GM12878 (cell line): ENCODE results near the gene FABP1. TPM values are rescaled to one million over a fixed set of nuclear protein-coding genes. Genes with fewer than 3 reads are reported as not detected.

Experiments
- ATAC-seq: fragments of 200-7000 bp; cut with Tn5 transposase; 3 replicates; pipeline ENCODE4 v1.9.1; 2020; ENCODE audit warnings: mild to moderate bottlenecking, moderate library complexity
- BruUV-seq: library from RNA; stranded (reverse); fragments of 400-500 nt; replicated peaks from 2 replicates; lab custom pipeline; 2021; lab: Mats Ljungman, UMichigan
- CTCF ChIA-PET: fragments of 300-600 bp; sonication (Branson Sonifier 250); formaldehyde crosslinking; extraction: SDS; loops from one replicate; lab custom pipeline; 2021; ENCODE audit warnings: inconsistent platforms; lab: Yijun Ruan, JAX
- POLR2A ChIA-PET: fragments of 350-600 bp; formaldehyde crosslinking; extraction: SDS; loops from one replicate; lab custom pipeline; 2021; ENCODE audit warnings: inconsistent platforms; lab: Charles Lee
- RAD21 ChIA-PET: fragments of 300-600 bp; sonication (Branson Sonifier 250); formaldehyde crosslinking; loops from one replicate; lab custom pipeline; 2023; ENCODE audit warnings: antibody characterized with exemption; ENCODE audit not compliant: unreplicated experiment; lab: Charles Lee
- SMC1A ChIA-PET: fragments of 300-600 bp; sonication (Branson Sonifier 250); formaldehyde crosslinking; loops from one replicate; lab custom pipeline; 2023; ENCODE audit not compliant: unreplicated experiment, uncharacterized antibody; lab: Charles Lee
- DNase-seq: peaks from one replicate; pipeline ENCODE4 v3.0.0-alpha.2; 2011; ENCODE audit warnings: low read depth, low spot score
- FAIRE-seq: peaks from 3 replicates; lab custom pipeline; 2011; peaks lifted over from hg19 to GRCh38; lab: Jason Lieb, UNC
- H2AFZ ChIP-seq: 2 replicates; pipeline ENCODE4 v1.6.0; 2011; ENCODE audit warnings: low read depth, low read length, control low read depth; ENCODE audit not compliant: control insufficient read depth
- H3K27ac ChIP-seq: 2 replicates; pipeline ENCODE4 v1.5.1; 2011; ENCODE audit warnings: control low read depth; ENCODE audit not compliant: control insufficient read depth, insufficient read depth
- H3K27me3 ChIP-seq, 2 experiments: replicated peaks in 1 of 2; 2 replicates each; pipeline versions ENCODE4 v1.6.0 to v1.6.1; 2011; ENCODE audit warnings: low read length in 1 of 2; ENCODE audit not compliant: control insufficient read depth in 2 of 2, insufficient read depth in 2 of 2
- H3K36me3 ChIP-seq, 2 experiments: 2 replicates each; pipeline ENCODE4 v1.5.1; 2011; ENCODE audit warnings: low read length in 1 of 2; ENCODE audit not compliant: control insufficient read depth in 2 of 2, insufficient read depth in 2 of 2
- H3K4me1 ChIP-seq: 2 replicates; pipeline ENCODE4 v1.6.1; 2011; ENCODE audit warnings: mild to moderate bottlenecking, low read length, moderate library complexity, mixed read lengths; ENCODE audit not compliant: control insufficient read depth, insufficient read depth
- H3K4me2 ChIP-seq: 2 replicates; pipeline ENCODE4 v1.6.0; 2011; ENCODE audit warnings: control low read depth; ENCODE audit not compliant: control insufficient read depth, insufficient read depth
- H3K4me3 ChIP-seq: fragments of 200-600 bp; sonication (generic); 2 replicates; pipeline ENCODE4 v1.5.1; 2016
- H3K79me2 ChIP-seq: 2 replicates; pipeline ENCODE4 v1.6.0; 2011; ENCODE audit warnings: low read length; ENCODE audit not compliant: control insufficient read depth, insufficient read depth
- H3K9ac ChIP-seq: 2 replicates; pipeline ENCODE4 v1.8.0; 2011; ENCODE audit warnings: low read length, control low read depth, mixed read lengths; ENCODE audit not compliant: control insufficient read depth, insufficient read depth
- H3K9me3 ChIP-seq: replicated peaks from 3 replicates; pipeline ENCODE4 v1.5.1; 2011; ENCODE audit warnings: mild to moderate bottlenecking, low read length; ENCODE audit not compliant: control insufficient read depth, insufficient read depth
- H4K20me1 ChIP-seq: 2 replicates; pipeline ENCODE4 v1.6.0; 2011; ENCODE audit not compliant: control insufficient read depth, insufficient read depth
- CBFB ChIP-seq: IDR thresholded peaks from 2 replicates; pipeline ENCODE4 v1.6.1; 2016; ENCODE audit warnings: antibody characterized with exemption, low read depth
- EZH2 ChIP-seq: IDR thresholded peaks from 2 replicates; pipeline ENCODE4 v1.6.1; 2012; ENCODE audit warnings: low read depth, mild to moderate bottlenecking, control low read depth, inconsistent platforms, low read length, borderline replicate concordance; ENCODE audit not compliant: control insufficient read depth
- GATAD2B ChIP-seq: fragments of 450-650 bp; conservative IDR thresholded peaks from 2 replicates; pipeline ENCODE4 v1.6.1; 2017; ENCODE audit warnings: low read depth, mild to moderate bottlenecking, moderate library complexity
- IKZF2 ChIP-seq, 2 experiments: fragments of 450-650 bp; IDR thresholded peaks; 2 replicates each; pipeline ENCODE4 v1.6.1; 2017; ENCODE audit warnings: mild to moderate bottlenecking in 2 of 2, moderate library complexity in 2 of 2
- JUND ChIP-seq: IDR thresholded peaks from 2 replicates; pipeline ENCODE4 v1.6.1; 2012; ENCODE audit warnings: low read depth, mild to moderate bottlenecking, low read length, improper control_type of control experiment, moderate library complexity
- SREBF1 ChIP-seq: IDR thresholded peaks from 2 replicates; pipeline ENCODE4 v1.6.1; 2012; ENCODE audit warnings: mild to moderate bottlenecking, low read length
- TAF1 ChIP-seq: IDR thresholded peaks from 2 replicates; pipeline ENCODE4 v1.6.1; 2011; ENCODE audit warnings: mild to moderate bottlenecking, low read depth, low read length, borderline replicate concordance
- TARDBP ChIP-seq: IDR thresholded peaks from 2 replicates; pipeline ENCODE4 v1.6.1; 2016; ENCODE audit warnings: borderline replicate concordance
- ZNF274 ChIP-seq: IDR thresholded peaks from one replicate; pipeline ENCODE4 v1.8.0; 2011; ENCODE audit not compliant: insufficient read length, insufficient read depth
- WGBS: methylation state at CpG from one replicate; pipeline ENCODE4 v1.1.6; 2016; ENCODE audit warnings: low lambda C conversion rate; ENCODE audit not compliant: insufficient replicate concordance, insufficient coverage; ENCODE audit errors: missing lambda C conversion rate; 5-methylcytosine and 5-hydroxymethylcytosine counted together
- in situ Hi-C: fragments of 300-500 bp; cut with MboI; formaldehyde crosslinking; loops from 9 replicates; pipeline ENCODE4 v1.14.3; 2018; ENCODE audit warnings: mixed read lengths
- intact Hi-C: fragments of 100-400 bp; cut with micrococcal nuclease; formaldehyde crosslinking; loops from one replicate; pipeline ENCODE4 v1.14.2; 2022; ENCODE audit not compliant: unreplicated experiment
- polyA plus RNA-seq, 11 experiments: library from polyadenylated mRNA; depleted of rRNA in 4 of 11; unstranded in 6 of 11; stranded (reverse) in 5 of 11; fragments of >200 nt; fragmentation: Nextera tagmentation in 4 of 11; fragmentation: Illumina TruSeq in 1 of 11; extraction: Ambion mirVana in 4 of 11; extraction: Trizol in 1 of 11; gene quantifications; 1 replicate in 1 of 11; 2 replicates in 10 of 11; pipeline versions ENCODE4 v1.2.1 to v1.2.3, GENCODE V29; 2011 to 2016; ENCODE audit warnings: inconsistent platforms in 2 of 11, missing spikeins in 2 of 11, low read depth in 1 of 11
- total RNA-seq, 4 experiments: library from RNA; depleted of rRNA in 3 of 4; stranded (reverse); fragments of >200 nt in 3 of 4; fragmentation: Illumina TruSeq in 1 of 4; extraction: Trizol in 1 of 4; gene quantifications; 2 replicates each; pipeline versions ENCODE4 v1.2.1 to v1.2.3, GENCODE V29; 2013 to 2021
- TF ChIP-seq, protein P1 (sequence below): fragments of 450-650 bp; conservative IDR thresholded peaks from 2 replicates; pipeline ENCODE4 v1.6.1; 2017; ENCODE audit warnings: mild to moderate bottlenecking, moderate library complexity
- TF ChIP-seq, protein P2 (sequence below): fragments of 450-650 bp; IDR thresholded peaks from 2 replicates; pipeline ENCODE4 v1.6.1; 2016; ENCODE audit warnings: mild to moderate bottlenecking
- TF ChIP-seq, protein P3 (sequence below): fragments of 450-650 bp; IDR thresholded peaks from 2 replicates; pipeline ENCODE4 v1.6.1; 2017; ENCODE audit warnings: mild to moderate bottlenecking, low read depth, inconsistent platforms; ENCODE audit not compliant: poor library complexity, severe bottlenecking

FABP1 gene
- total and polyA plus RNA-seq, 10 of the 15 experiments (the other 5 are each of a cell fraction or from before 2014, with no cell fraction given) = not detected

DNA sequence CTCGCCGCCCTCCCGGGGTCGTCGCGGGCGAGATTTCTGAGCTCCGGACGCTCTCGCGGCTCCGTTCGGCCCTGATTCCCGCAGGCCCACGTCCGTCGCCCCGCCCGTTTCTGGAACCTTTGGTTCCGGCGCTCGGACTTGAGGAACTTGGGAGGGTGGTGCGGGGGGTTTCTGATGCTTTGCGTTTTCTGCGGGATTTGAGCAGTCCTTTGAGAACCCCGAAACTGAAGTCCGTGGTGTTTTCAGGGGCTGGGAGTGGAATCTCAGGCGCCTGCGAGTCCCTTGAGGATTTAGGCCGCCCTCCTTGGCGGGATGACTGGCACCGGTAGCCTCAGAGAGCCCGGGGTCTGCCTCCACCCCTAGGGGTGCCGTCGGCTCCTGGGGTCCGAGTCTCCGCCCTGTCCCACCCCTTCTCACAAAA lies 42.6 kb upstream of the FABP1 start:
- Histone ChIP-seq H3K27me3 (peaks cover 0 to 2% of the 10 kb centered on the region in 2 experiments; a peak in 3 of 4 replicates), H3K4me3 (0 out of 2 replicates have a peak overlapping the region, but pooled peaks have one; percentile 32), H3K79me2 (no peaks in the 10 kb centered on the region), H3K4me1 (no peaks in the 10 kb centered on the region), H4K20me1 (no peaks in the 10 kb centered on the region), H3K4me2 (0 out of 2 replicates have a peak overlapping the region, but pooled peaks have one; percentile 15)
- DNase-seq = no peak
- POLR2A ChIA-PET = no interaction called here
- TF ChIP-seq TARDBP (no peak), EZH2 (no peak), TAF1 (no peak), CBFB (no peak), IKZF2 (IDR thresholded peaks at IDR 0.05) (no peak), GATAD2B (no peak), SREBF1 (no peak), ZNF274 (no peak), JUND (no peak)
- TF ChIP-seq, protein P1, sequence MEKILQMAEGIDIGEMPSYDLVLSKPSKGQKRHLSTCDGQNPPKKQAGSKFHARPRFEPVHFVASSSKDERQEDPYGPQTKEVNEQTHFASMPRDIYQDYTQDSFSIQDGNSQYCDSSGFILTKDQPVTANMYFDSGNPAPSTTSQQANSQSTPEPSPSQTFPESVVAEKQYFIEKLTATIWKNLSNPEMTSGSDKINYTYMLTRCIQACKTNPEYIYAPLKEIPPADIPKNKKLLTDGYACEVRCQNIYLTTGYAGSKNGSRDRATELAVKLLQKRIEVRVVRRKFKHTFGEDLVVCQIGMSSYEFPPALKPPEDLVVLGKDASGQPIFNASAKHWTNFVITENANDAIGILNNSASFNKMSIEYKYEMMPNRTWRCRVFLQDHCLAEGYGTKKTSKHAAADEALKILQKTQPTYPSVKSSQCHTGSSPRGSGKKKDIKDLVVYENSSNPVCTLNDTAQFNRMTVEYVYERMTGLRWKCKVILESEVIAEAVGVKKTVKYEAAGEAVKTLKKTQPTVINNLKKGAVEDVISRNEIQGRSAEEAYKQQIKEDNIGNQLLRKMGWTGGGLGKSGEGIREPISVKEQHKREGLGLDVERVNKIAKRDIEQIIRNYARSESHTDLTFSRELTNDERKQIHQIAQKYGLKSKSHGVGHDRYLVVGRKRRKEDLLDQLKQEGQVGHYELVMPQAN = no peak
- TF ChIP-seq, protein P2, sequence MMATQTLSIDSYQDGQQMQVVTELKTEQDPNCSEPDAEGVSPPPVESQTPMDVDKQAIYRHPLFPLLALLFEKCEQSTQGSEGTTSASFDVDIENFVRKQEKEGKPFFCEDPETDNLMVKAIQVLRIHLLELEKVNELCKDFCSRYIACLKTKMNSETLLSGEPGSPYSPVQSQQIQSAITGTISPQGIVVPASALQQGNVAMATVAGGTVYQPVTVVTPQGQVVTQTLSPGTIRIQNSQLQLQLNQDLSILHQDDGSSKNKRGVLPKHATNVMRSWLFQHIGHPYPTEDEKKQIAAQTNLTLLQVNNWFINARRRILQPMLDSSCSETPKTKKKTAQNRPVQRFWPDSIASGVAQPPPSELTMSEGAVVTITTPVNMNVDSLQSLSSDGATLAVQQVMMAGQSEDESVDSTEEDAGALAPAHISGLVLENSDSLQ = no peak
- TF ChIP-seq, protein P3, sequence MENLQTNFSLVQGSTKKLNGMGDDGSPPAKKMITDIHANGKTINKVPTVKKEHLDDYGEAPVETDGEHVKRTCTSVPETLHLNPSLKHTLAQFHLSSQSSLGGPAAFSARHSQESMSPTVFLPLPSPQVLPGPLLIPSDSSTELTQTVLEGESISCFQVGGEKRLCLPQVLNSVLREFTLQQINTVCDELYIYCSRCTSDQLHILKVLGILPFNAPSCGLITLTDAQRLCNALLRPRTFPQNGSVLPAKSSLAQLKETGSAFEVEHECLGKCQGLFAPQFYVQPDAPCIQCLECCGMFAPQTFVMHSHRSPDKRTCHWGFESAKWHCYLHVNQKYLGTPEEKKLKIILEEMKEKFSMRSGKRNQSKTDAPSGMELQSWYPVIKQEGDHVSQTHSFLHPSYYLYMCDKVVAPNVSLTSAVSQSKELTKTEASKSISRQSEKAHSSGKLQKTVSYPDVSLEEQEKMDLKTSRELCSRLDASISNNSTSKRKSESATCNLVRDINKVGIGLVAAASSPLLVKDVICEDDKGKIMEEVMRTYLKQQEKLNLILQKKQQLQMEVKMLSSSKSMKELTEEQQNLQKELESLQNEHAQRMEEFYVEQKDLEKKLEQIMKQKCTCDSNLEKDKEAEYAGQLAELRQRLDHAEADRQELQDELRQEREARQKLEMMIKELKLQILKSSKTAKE = no peak
- TF ChIP-seq, all 136 proteins: peak for 0
- ChIA-PET RAD21 (no interaction called here), CTCF (no interaction called here), SMC1A (no interaction called here)
- Histone ChIP-seq H3K27ac (no peak overlapping the region), H3K36me3 (no peaks in the 10 kb centered on the region), H3K9me3 (no peaks in the 10 kb centered on the region; the same call in 2 of the 3 replicates), H3K9ac (no peak overlapping the region), H2AFZ (no peak overlapping the region)
- BruUV-seq = no TSS peak
- FAIRE-seq = no peak
- in situ Hi-C loops (no loop called here), intact Hi-C loops (no loop called here)
- ATAC-seq = no peak
- 29% methylated on average over 26 of the region's 37 CpGs for WGBS
